ENCODE results near the gene MSL1. TPM values are rescaled to one million over a fixed set of nuclear protein-coding genes. Genes with fewer than 3 reads are reported as not detected.

The MSL1 gene
- total and polyA plus RNA-seq, 8 donors = 84.1 to 203 (median 184) TPM

- Histone ChIP-seq H3K27me3 (no peaks in the 10 kb centered on the region), H3K27ac (peak overlapping the region; percentile 75 to 83), H3K4me1 (peaks cover 63 to 86% of the 10 kb centered on the region in 2 donors), H3K4me3 (no peak overlapping the region), H3K36me3 (peaks cover 0 to 7% of the 10 kb centered on the region in 2 donors), H3K9me3 (no peaks in the 10 kb centered on the region)
- DNase-seq (no peak), ATAC-seq (no peak)
- TF ChIP-seq CTCF (IDR thresholded peaks at IDR 0.05) = no peak
- intact Hi-C loops (cut with DNase I) = no loop called here
Measured at GRCh38 chr17:40073454-40074174, 48.2 kb upstream of the MSL1 start.

DNA sequence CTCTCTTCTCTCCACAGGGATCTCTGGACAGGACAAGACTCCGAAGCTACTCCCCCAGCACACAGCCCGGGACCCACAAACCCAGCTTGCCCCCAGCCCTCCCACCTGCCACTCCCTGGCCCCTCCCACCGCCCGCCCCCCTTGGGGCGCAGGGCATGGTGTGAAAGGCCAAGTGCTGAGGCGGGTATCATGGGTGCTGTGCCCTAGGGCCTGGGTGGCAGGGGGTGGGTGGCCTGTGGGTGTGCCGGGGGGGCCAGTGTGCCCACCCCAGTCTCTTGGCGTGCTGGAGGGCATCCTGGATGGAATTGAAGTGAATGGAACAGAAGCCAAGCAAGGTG lies 47.6 kb upstream of the MSL1 start:
- Histone ChIP-seq H3K4me1 (peaks cover 61 to 81% of the 10 kb centered on the region in 2 donors), H3K27ac (peak overlapping the region; percentile 65 to 83), H3K4me3 (no peak overlapping the region), H3K9me3 (no peaks in the 10 kb centered on the region), H3K27me3 (no peaks in the 10 kb centered on the region), H3K36me3 (peaks cover 0 to 12% of the 10 kb centered on the region in 2 donors)
- intact Hi-C loops (cut with DNase I) = no loop called here
- TF ChIP-seq CTCF (IDR thresholded peaks at IDR 0.05) = no peak
- DNase-seq = no peak
- no peak for ATAC-seq

DNA sequence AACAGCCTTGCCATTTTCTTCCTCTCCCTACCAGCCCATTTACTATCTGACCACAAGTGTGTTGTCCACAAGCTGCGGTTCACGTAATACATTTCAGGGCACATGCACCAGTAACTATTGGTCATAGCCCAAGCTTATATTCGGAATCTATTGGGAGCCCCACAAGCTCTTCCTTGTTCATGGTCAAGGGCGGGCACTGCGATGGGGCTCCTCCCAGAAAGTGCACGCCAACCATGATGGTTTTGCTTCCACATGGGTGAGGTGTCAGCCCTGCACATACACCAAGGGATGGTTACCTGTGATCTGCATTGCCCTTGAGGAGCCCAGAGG lies 46.9 kb upstream of the MSL1 start:
- Histone ChIP-seq H3K4me1 (peaks cover 54 to 74% of the 10 kb centered on the region in 2 donors), H3K27me3 (no peaks in the 10 kb centered on the region), H3K9me3 (no peaks in the 10 kb centered on the region), H3K27ac (peak overlapping the region; percentile 65 to 83), H3K36me3 (peaks cover 0 to 18% of the 10 kb centered on the region in 2 donors), H3K4me3 (no peak overlapping the region)
- no peak for DNase-seq
- peak; percentile 1 for ATAC-seq
- intact Hi-C loops (cut with DNase I) = no loop called here
- no peak for TF ChIP-seq CTCF (IDR thresholded peaks at IDR 0.05)

DNA sequence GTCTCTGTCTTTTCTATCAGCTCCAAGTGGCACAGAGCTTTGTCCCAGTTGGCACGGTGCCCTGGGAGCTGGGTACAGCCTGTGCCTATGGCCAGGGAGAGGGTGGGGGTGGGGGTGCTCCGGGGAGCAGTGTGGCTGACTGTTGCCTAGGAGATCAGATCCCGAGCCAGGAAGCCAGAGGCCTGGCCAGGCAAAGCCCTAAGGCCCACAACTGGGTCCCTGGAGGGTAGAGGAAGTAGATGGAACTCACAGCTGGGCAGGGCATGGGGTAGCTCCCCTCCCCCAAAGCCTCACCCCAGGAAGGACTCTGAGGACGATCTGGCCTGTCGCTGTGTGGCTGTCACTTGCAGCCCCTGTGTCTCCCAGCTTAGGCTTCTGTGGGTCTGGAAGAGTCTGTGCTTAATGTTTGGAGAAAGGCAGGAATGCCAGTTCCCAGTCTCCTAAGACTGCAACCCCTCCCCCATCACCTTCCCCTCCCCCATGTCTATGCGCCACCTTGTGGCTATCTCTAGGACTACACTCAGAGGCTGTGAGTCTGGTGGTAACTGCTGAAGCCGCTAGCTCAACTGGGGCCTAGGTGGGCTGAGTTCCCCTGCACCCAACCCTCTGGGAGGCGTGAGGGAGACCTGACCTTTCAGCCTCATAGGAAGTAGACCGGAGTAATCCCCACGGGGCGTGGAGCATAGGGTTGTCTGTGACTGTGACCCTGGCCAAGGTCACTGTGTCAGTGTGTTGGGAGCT lies 46.4 kb upstream of the MSL1 start:
- no peaks in the 10 kb centered on the region for H3K27me3 ChIP-seq
- H3K36me3 ChIP-seq = peaks cover 0 to 18% of the 10 kb centered on the region in 2 donors
- H3K4me1 ChIP-seq = peaks cover 49 to 69% of the 10 kb centered on the region in 2 donors
- H3K9me3 ChIP-seq = no peaks in the 10 kb centered on the region
- DNase-seq (peak in 3 of 4 donors; percentile 75 to 86 (median 78)), ATAC-seq (peak; percentile 67)
- H3K27ac ChIP-seq = peak overlapping the region; percentile 65 to 83
- H3K4me3 ChIP-seq = no peak overlapping the region
- TF ChIP-seq CTCF (IDR thresholded peaks at IDR 0.05) = peak; percentile 72 to 95
- intact Hi-C loops (cut with DNase I) = no loop called here

GRCh38 chr17:40075942-40076498 lies 45.8 kb upstream of the MSL1 start:
- peaks cover 0 to 18% of the 10 kb centered on the region in 2 donors for H3K36me3 ChIP-seq
- ATAC-seq = no peak
- peaks cover 43 to 62% of the 10 kb centered on the region in 2 donors for H3K4me1 ChIP-seq
- no peaks in the 10 kb centered on the region for H3K9me3 ChIP-seq
- no peak for DNase-seq
- no peak for TF ChIP-seq CTCF (IDR thresholded peaks at IDR 0.05)
- intact Hi-C loops (cut with DNase I) = no loop called here
- H3K27me3 ChIP-seq = no peaks in the 10 kb centered on the region
- H3K27ac ChIP-seq = peak overlapping the region; percentile 65 to 83
- H3K4me3 ChIP-seq = no peak overlapping the region
